Measurements from ENCODE around the gene SHC3. TPM values are rescaled to one million over a fixed set of nuclear protein-coding genes. Genes with fewer than 3 reads are reported as not detected.

SHC3 gene
- total and polyA plus RNA-seq, 2 experiments from 2014 or later = 1.3 to 2.9 TPM

DNA sequence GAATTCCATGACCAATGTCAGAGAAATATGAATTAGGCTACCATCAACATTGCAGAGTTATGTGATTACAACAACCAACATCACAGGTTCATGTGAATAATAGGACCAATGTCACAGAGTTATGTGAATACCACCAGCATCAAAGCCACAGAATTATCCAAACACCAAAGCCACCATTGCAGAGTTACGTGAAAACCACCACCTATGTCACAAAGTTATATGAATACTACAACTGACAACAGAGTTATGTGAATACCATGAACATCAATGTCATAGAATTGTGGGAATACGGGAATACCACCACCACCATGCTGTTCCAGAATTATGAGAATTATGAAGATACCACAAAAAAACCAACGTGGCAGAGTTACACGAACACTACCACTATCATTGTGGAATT, 64.8 kb downstream of the SHC3 start (continued):
- TF ChIP-seq, protein P1, sequence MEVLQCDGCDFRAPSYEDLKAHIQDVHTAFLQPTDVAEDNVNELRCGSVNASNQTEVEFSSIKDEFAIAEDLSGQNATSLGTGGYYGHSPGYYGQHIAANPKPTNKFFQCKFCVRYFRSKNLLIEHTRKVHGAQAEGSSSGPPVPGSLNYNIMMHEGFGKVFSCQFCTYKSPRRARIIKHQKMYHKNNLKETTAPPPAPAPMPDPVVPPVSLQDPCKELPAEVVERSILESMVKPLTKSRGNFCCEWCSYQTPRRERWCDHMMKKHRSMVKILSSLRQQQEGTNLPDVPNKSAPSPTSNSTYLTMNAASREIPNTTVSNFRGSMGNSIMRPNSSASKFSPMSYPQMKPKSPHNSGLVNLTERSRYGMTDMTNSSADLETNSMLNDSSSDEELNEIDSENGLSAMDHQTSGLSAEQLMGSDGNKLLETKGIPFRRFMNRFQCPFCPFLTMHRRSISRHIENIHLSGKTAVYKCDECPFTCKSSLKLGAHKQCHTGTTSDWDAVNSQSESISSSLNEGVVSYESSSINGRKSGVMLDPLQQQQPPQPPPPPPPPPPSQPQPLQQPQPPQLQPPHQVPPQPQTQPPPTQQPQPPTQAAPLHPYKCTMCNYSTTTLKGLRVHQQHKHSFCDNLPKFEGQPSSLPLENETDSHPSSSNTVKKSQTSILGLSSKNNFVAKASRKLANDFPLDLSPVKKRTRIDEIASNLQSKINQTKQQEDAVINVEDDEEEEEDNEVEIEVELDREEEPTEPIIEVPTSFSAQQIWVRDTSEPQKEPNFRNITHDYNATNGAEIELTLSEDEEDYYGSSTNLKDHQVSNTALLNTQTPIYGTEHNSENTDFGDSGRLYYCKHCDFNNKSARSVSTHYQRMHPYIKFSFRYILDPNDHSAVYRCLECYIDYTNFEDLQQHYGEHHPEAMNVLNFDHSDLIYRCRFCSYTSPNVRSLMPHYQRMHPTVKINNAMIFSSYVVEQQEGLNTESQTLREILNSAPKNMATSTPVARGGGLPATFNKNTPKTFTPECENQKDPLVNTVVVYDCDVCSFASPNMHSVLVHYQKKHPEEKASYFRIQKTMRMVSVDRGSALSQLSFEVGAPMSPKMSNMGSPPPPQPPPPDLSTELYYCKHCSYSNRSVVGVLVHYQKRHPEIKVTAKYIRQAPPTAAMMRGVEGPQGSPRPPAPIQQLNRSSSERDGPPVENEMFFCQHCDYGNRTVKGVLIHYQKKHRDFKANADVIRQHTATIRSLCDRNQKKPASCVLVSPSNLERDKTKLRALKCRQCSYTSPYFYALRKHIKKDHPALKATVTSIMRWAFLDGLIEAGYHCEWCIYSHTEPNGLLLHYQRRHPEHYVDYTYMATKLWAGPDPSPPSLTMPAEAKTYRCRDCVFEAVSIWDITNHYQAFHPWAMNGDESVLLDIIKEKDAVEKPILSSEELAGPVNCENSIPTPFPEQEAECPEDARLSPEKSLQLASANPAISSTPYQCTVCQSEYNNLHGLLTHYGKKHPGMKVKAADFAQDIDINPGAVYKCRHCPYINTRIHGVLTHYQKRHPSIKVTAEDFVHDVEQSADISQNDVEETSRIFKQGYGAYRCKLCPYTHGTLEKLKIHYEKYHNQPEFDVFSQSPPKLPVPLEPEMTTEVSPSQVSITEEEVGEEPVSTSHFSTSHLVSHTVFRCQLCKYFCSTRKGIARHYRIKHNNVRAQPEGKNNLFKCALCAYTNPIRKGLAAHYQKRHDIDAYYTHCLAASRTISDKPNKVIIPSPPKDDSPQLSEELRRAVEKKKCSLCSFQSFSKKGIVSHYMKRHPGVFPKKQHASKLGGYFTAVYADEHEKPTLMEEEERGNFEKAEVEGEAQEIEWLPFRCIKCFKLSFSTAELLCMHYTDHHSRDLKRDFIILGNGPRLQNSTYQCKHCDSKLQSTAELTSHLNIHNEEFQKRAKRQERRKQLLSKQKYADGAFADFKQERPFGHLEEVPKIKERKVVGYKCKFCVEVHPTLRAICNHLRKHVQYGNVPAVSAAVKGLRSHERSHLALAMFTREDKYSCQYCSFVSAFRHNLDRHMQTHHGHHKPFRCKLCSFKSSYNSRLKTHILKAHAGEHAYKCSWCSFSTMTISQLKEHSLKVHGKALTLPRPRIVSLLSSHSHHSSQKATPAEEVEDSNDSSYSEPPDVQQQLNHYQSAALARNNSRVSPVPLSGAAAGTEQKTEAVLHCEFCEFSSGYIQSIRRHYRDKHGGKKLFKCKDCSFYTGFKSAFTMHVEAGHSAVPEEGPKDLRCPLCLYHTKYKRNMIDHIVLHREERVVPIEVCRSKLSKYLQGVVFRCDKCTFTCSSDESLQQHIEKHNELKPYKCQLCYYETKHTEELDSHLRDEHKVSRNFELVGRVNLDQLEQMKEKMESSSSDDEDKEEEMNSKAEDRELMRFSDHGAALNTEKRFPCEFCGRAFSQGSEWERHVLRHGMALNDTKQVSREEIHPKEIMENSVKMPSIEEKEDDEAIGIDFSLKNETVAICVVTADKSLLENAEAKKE (CRISPR knock-in tag; IDR thresholded peaks at IDR 0.05) = no peak
- no peak for TF ChIP-seq EZH2 (IDR thresholded peaks at IDR 0.05; ENCODE audit: low read depth, unreplicated experiment)

DNA sequence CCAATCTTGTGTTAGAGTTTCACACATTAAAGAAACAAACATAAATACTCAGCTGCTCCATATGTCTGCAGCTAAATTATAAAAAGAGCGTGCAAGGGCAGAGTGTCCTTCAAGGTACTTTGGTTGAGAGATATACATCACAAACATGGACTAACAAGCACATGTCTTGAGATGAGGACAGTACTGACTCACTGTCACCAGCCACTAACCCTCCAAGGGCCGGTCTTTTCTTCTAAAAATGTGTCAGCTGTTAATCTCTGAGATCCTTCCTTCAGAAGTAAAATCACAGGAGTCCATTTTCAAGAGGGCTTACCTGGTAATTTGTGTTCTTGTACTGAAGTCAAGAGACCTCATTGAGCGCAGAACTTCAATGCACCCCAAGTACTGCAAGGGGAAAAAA, 66.4 kb downstream of the SHC3 start:
- Histone ChIP-seq H3F3A (replicated peaks; ENCODE audit: low read depth) (no peaks in the 10 kb centered on the region), H4K20me1 (replicated peaks; ENCODE audit: insufficient read depth) (no peaks in the 10 kb centered on the region), H3K4me3 (no peak overlapping the region), H3K36me3 (ENCODE audit: insufficient read depth) (no peaks in the 10 kb centered on the region), H3K27ac (ENCODE audit: low read depth) (no peak overlapping the region), H3K79me2 (replicated peaks; ENCODE audit: insufficient read depth) (no peaks in the 10 kb centered on the region; the same call in 1 of the 2 replicates), H3K4me1 (ENCODE audit: insufficient read depth) (no peaks in the 10 kb centered on the region), H3K27me3 (ENCODE audit: insufficient read depth) (no peaks in the 10 kb centered on the region), H2AFZ (no peak overlapping the region), H3K4me2 (no peak overlapping the region), H3K9me2 (ENCODE audit: insufficient read depth) (0 out of 2 replicates have a peak, but pooled peaks cover 7% of the 10 kb centered on the region)
- ATAC-seq = no peak
- H3K27ac Mint-ChIP-seq = no peak overlapping the region
- DNase-seq (ENCODE audit: low spot score) = no peak
- peaks cover 17% of the 10 kb centered on the region for H3K4me1 Mint-ChIP-seq
- H3K4me3 Mint-ChIP-seq = no peak overlapping the region
- H3K9me3 Mint-ChIP-seq = no peaks in the 10 kb centered on the region; the same call in 2 of the 3 replicates
- H3K36me3 Mint-ChIP-seq (ENCODE audit: low read depth) = peaks cover 13% of the 10 kb centered on the region; the same call in 2 of the 3 replicates
- no peaks in the 10 kb centered on the region for H3K27me3 Mint-ChIP-seq (ENCODE audit: insufficient read depth, low read depth, poor library complexity)
- TF ChIP-seq, protein P1 (CRISPR knock-in tag; IDR thresholded peaks at IDR 0.05) = no peak
- TF ChIP-seq NANOG (IDR thresholded peaks at IDR 0.05; ENCODE audit: borderline replicate concordance) (no peak), CREB1 (CRISPR knock-in tag; IDR thresholded peaks at IDR 0.05; ENCODE audit: low read depth) (no peak), EZH2 (IDR thresholded peaks at IDR 0.05; ENCODE audit: low read depth, unreplicated experiment) (no peak), POLR2AphosphoS5 (IDR thresholded peaks at IDR 0.05; ENCODE audit: low read depth) (no peak), ZNF331 (CRISPR knock-in tag; IDR thresholded peaks at IDR 0.05; ENCODE audit: low read depth) (no peak), ZNF114 (CRISPR knock-in tag; IDR thresholded peaks at IDR 0.05) (no peak)
- TF ChIP-seq, protein P2, sequence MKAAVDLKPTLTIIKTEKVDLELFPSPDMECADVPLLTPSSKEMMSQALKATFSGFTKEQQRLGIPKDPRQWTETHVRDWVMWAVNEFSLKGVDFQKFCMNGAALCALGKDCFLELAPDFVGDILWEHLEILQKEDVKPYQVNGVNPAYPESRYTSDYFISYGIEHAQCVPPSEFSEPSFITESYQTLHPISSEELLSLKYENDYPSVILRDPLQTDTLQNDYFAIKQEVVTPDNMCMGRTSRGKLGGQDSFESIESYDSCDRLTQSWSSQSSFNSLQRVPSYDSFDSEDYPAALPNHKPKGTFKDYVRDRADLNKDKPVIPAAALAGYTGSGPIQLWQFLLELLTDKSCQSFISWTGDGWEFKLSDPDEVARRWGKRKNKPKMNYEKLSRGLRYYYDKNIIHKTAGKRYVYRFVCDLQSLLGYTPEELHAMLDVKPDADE (IDR thresholded peaks at IDR 0.05) = no peak

Data from GM23338 (cell line).